Mesenchymal stem cell (in vitro differentiated cells and primary cell): Measurements from ENCODE around the gene AGPS.

ENCODE experiments used
- DNase-seq: peaks from one replicate; pipeline ENCODE4 v3.0.0-alpha.2; 2013
- H2AFZ ChIP-seq: one replicate; pipeline ENCODE4 v1.6.1; 2013; ENCODE audit warnings: low read depth, mild to moderate bottlenecking, control low read depth, inconsistent platforms, low read length, moderate library complexity
- H2AK5ac ChIP-seq: 2 replicates; pipeline ENCODE4 v1.6.1; 2013; ENCODE audit warnings: low read length, moderate library complexity, mild to moderate bottlenecking, inconsistent platforms; ENCODE audit not compliant: severe bottlenecking
- H2BK120ac ChIP-seq: one replicate; pipeline ENCODE4 v1.6.1; 2013; ENCODE audit warnings: low read depth, mild to moderate bottlenecking, inconsistent platforms, low read length, moderate library complexity
- H2BK12ac ChIP-seq, 2 experiments: one replicate each; pipeline ENCODE4 v1.6.1; 2013; ENCODE audit warnings: inconsistent platforms in 2 of 2, low read length in 2 of 2, mild to moderate bottlenecking in 2 of 2, moderate library complexity in 2 of 2, control low read depth in 1 of 2
- H2BK15ac ChIP-seq: one replicate; pipeline ENCODE4 v1.6.1; 2013; ENCODE audit warnings: mild to moderate bottlenecking, low read depth, inconsistent platforms; ENCODE audit not compliant: poor library complexity, severe bottlenecking
- H2BK5ac ChIP-seq: 2 replicates; pipeline ENCODE4 v1.6.1; 2013; ENCODE audit warnings: low read depth, mild to moderate bottlenecking, low read length, control low read depth, inconsistent platforms; ENCODE audit not compliant: poor library complexity, severe bottlenecking
- H3K14ac ChIP-seq, 2 experiments: one replicate each; pipeline ENCODE4 v1.6.1; 2013; ENCODE audit warnings: inconsistent platforms in 2 of 2, low read length in 2 of 2, control low read depth in 1 of 2, mild to moderate bottlenecking in 1 of 2, moderate library complexity in 1 of 2
- H3K18ac ChIP-seq, 2 experiments: one replicate each; pipeline ENCODE4 v1.6.1; 2013; ENCODE audit warnings: inconsistent platforms in 2 of 2, low read length in 2 of 2, control low read depth in 1 of 2, low read depth in 1 of 2, mild to moderate bottlenecking in 1 of 2
- H3K23ac ChIP-seq, 2 experiments: one replicate each; pipeline ENCODE4 v1.6.1; 2013; ENCODE audit warnings: inconsistent platforms in 2 of 2, low read length in 2 of 2, mild to moderate bottlenecking in 2 of 2, moderate library complexity in 2 of 2, control low read depth in 1 of 2
- H3K27ac ChIP-seq: 2 replicates; pipeline ENCODE4 v1.5.1; 2013; ENCODE audit warnings: mild to moderate bottlenecking, moderate library complexity, low read length, control low read depth, inconsistent platforms; ENCODE audit not compliant: poor library complexity, severe bottlenecking
- H3K27me3 ChIP-seq, 2 experiments: 2 replicates each; pipeline versions ENCODE4 v1.6.1 to v1.7.0; 2013; ENCODE audit warnings: low read length in 2 of 2, mild to moderate bottlenecking in 2 of 2, moderate library complexity in 2 of 2, control low read depth in 1 of 2, inconsistent platforms in 1 of 2; ENCODE audit not compliant: control insufficient read depth in 1 of 2, insufficient read depth in 1 of 2
- H3K36me3 ChIP-seq, 2 experiments: 2 replicates each; pipeline versions ENCODE4 v1.6.1 to v1.7.0; 2013; ENCODE audit warnings: low read length in 2 of 2, control low read depth in 1 of 2, inconsistent platforms in 1 of 2, low read depth in 1 of 2, mild to moderate bottlenecking in 1 of 2; ENCODE audit not compliant: insufficient read depth in 2 of 2, control insufficient read depth in 1 of 2
- H3K4ac ChIP-seq, 2 experiments: one replicate each; pipeline ENCODE4 v1.6.1; 2013; ENCODE audit warnings: inconsistent platforms in 2 of 2, low read length in 2 of 2, mild to moderate bottlenecking in 2 of 2, moderate library complexity in 2 of 2, control low read depth in 1 of 2, low read depth in 1 of 2
- H3K4me1 ChIP-seq: 2 replicates; pipeline ENCODE4 v1.6.1; 2013; ENCODE audit warnings: low read depth, low read length, control low read depth; ENCODE audit not compliant: control insufficient read depth, insufficient read depth
- H3K4me2 ChIP-seq: 2 replicates; pipeline ENCODE4 v1.6.1; 2013; ENCODE audit warnings: low read length, mild to moderate bottlenecking, inconsistent platforms; ENCODE audit not compliant: poor library complexity, severe bottlenecking
- H3K4me3 ChIP-seq, 2 experiments: 2 replicates each; pipeline versions ENCODE4 v1.5.1 to v1.7.0; 2013; ENCODE audit warnings: low read length in 2 of 2, mild to moderate bottlenecking in 2 of 2, control low read depth in 1 of 2, low read depth in 1 of 2; ENCODE audit not compliant: insufficient read depth in 1 of 2
- H3K79me1 ChIP-seq: replicated peaks from 2 replicates; pipeline ENCODE4 v1.6.1; 2013; ENCODE audit warnings: mild to moderate bottlenecking, control low read depth, low read length, inconsistent platforms; ENCODE audit not compliant: poor library complexity, severe bottlenecking
- H3K9ac ChIP-seq: 2 replicates; pipeline ENCODE4 v1.7.0; 2013; ENCODE audit warnings: mild to moderate bottlenecking, low read length, moderate library complexity
- H3K9me3 ChIP-seq: 2 replicates; pipeline ENCODE4 v1.7.0; 2013; ENCODE audit warnings: mild to moderate bottlenecking, low read length; ENCODE audit not compliant: control insufficient read depth
- H4K8ac ChIP-seq: one replicate; pipeline ENCODE4 v1.6.1; 2013; ENCODE audit warnings: inconsistent platforms, mild to moderate bottlenecking, low read length, moderate library complexity
- H4K91ac ChIP-seq: one replicate; pipeline ENCODE4 v1.6.1; 2013; ENCODE audit warnings: mild to moderate bottlenecking, low read length, inconsistent platforms
- WGBS: methylation state at CpG from one replicate; pipeline ENCODE4 v1.1.7; 2013; ENCODE audit warnings: mixed read lengths; 5-methylcytosine and 5-hydroxymethylcytosine counted together

AGPS gene

GRCh38 chr2:177434475-177434874, 41.9 kb downstream of the AGPS start:
- Histone ChIP-seq H3K4me1 (peaks cover 10% of the 10 kb centered on the region), H3K4me3 (no peak overlapping the region), H3K4me2 (no peak overlapping the region), H3K27me3 (no peaks in the 10 kb centered on the region), H2BK120ac (no peak overlapping the region), H3K18ac (no peak overlapping the region), H3K9ac (no peak overlapping the region), H2AK5ac (no peak overlapping the region), H2BK15ac (no peak overlapping the region), H3K36me3 (peaks cover 2 to 24% of the 10 kb centered on the region in 2 experiments), H4K8ac (no peak overlapping the region), H3K4ac (no peak overlapping the region), H3K14ac (no peak overlapping the region), H2BK12ac (no peak overlapping the region), H2BK5ac (no peak overlapping the region), H2AFZ (no peak overlapping the region), H3K23ac (no peak overlapping the region), H4K91ac (no peak overlapping the region), H3K79me1 (peaks cover 16% of the 10 kb centered on the region), H3K27ac (no peak overlapping the region), H3K9me3 (peaks cover 32% of the 10 kb centered on the region)
- DNase-seq = no peak
- 100% methylated on average over 1 of the region's 1 CpG for WGBS

DNA sequence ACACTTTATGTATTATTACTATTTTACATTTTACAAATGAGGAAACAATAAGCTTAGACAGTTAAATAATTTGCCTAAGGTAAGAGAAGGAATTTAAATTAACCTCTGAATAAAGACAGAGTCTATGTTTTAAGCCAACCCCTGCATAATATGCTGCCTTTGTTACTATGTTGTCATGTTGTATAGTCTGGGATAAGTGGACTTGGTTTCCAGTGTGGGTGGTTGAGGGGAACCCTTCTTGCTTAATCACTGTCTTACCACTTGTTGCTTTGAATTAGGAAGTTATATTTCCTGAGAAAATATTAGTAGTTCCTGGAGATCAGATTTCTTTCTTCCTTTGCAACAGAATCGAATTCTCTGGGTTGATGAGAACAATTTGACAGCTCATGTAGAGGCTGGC, 52.6 kb downstream of the AGPS start:
- Histone ChIP-seq H3K27me3 (no peaks in the 10 kb centered on the region), H2BK120ac (no peak overlapping the region), H3K4me3 (no peak overlapping the region), H3K4me1 (no peaks in the 10 kb centered on the region), H3K9me3 (no peaks in the 10 kb centered on the region), H3K36me3 (peaks cover 6 to 41% of the 10 kb centered on the region in 2 experiments), H2BK5ac (no peak overlapping the region), H3K4ac (no peak overlapping the region), H2AFZ (no peak overlapping the region), H3K79me1 (peaks cover 8% of the 10 kb centered on the region), H3K4me2 (no peak overlapping the region), H2BK15ac (no peak overlapping the region), H4K8ac (no peak overlapping the region), H2AK5ac (no peak overlapping the region), H3K14ac (no peak overlapping the region), H3K18ac (no peak overlapping the region), H3K23ac (no peak overlapping the region), H4K91ac (no peak overlapping the region), H3K9ac (no peak overlapping the region), H3K27ac (no peak overlapping the region), H2BK12ac (no peak overlapping the region)
- no peak for DNase-seq
- 100% methylated on average over 1 of the region's 1 CpG for WGBS

- Histone ChIP-seq H2AK5ac (no peak overlapping the region), H3K27me3 (no peaks in the 10 kb centered on the region), H3K9ac (no peak overlapping the region), H2BK5ac (no peak overlapping the region), H3K36me3 (peaks cover 6 to 27% of the 10 kb centered on the region in 2 experiments), H2BK15ac (no peak overlapping the region), H3K18ac (no peak overlapping the region), H3K9me3 (no peaks in the 10 kb centered on the region), H3K4me1 (no peaks in the 10 kb centered on the region), H3K4me2 (no peak overlapping the region), H3K23ac (no peak overlapping the region), H3K27ac (no peak overlapping the region), H2AFZ (no peak overlapping the region), H3K79me1 (peaks cover 8% of the 10 kb centered on the region), H3K14ac (no peak overlapping the region), H3K4ac (no peak overlapping the region), H2BK12ac (no peak overlapping the region), H4K91ac (no peak overlapping the region), H3K4me3 (no peak overlapping the region), H4K8ac (no peak overlapping the region), H2BK120ac (no peak overlapping the region)
- 96% methylated on average over 1 of the region's 2 CpGs for WGBS
- no peak for DNase-seq
Observed at GRCh38 chr2:177448031-177448430, 55.5 kb downstream of the AGPS start.

DNA sequence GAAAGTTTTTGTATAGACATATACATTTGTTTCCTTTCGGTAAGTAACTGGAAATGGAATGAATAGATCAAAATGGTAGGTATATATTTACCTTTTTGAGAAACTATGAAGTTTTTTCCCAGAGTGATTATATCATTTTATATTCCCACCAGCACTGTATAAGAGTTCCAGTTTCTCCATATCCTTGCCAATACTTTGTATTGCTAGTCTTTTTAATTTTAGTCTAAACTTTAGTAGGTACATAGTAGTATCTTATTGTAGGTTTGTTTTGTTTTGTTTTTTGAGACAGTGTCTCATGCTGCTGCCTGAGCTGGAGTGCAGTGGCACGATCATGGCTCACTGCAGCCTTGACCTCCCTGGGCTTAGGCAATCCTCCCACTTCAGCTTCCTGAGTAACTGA, 56.6 kb downstream of the AGPS start:
- no peak overlapping the region for H3K23ac ChIP-seq
- no peak overlapping the region for H3K14ac ChIP-seq
- WGBS = 100% methylated on average over 1 of the region's 2 CpGs
- H3K4me2 ChIP-seq = no peak overlapping the region
- H2BK12ac ChIP-seq = no peak overlapping the region
- H4K8ac ChIP-seq = no peak overlapping the region
- H3K4ac ChIP-seq = no peak overlapping the region
- no peak overlapping the region for H3K27ac ChIP-seq
- peaks cover 8% of the 10 kb centered on the region for H3K79me1 ChIP-seq
- no peak overlapping the region for H3K18ac ChIP-seq
- no peaks in the 10 kb centered on the region for H3K27me3 ChIP-seq
- H3K9me3 ChIP-seq = no peaks in the 10 kb centered on the region
- no peak overlapping the region for H2AFZ ChIP-seq
- H3K4me3 ChIP-seq = no peak overlapping the region
- H3K4me1 ChIP-seq = no peaks in the 10 kb centered on the region
- H2AK5ac ChIP-seq = no peak overlapping the region
- no peak overlapping the region for H3K9ac ChIP-seq
- H4K91ac ChIP-seq = no peak overlapping the region
- H2BK5ac ChIP-seq = no peak overlapping the region
- H2BK15ac ChIP-seq = no peak overlapping the region
- no peak for DNase-seq
- peaks cover 6 to 18% of the 10 kb centered on the region in 2 experiments for H3K36me3 ChIP-seq
- no peak overlapping the region for H2BK120ac ChIP-seq
